Measurements from ENCODE around the gene BCLAF1.

BCLAF1 gene

GRCh38 chr6:136210398-136211165 lies 79.1 kb downstream of the BCLAF1 start:
- in situ Hi-C loops (cut with MboI; ENCODE audit: low sequenced_read_pairs): no loop called here

- in situ Hi-C loops (cut with MboI; ENCODE audit: low sequenced_read_pairs): no loop called here
Observed at GRCh38 chr6:136209496-136209895, 80.2 kb downstream of the BCLAF1 start.

GRCh38 chr6:136208783-136209182 lies 80.9 kb downstream of the BCLAF1 start:
- in situ Hi-C loops (cut with MboI; ENCODE audit: low sequenced_read_pairs): no loop called here
